Left ventricle myocardium inferior (tissue), 1 donor: ENCODE data around the gene PARP8. TPM values are rescaled to one million over a fixed set of nuclear protein-coding genes. Genes with fewer than 3 reads are reported as not detected.

Experiments used
- DNase-seq: peaks from one replicate; pipeline ENCODE4 v3.0.0-alpha.2; 2020
- H3K27ac ChIP-seq: fragments of 200-600 bp; replicated peaks from 2 replicates; pipeline ENCODE4 v1.8.0; 2021
- H3K27me3 ChIP-seq: fragments of 200-600 bp; 2 replicates; pipeline ENCODE4 v1.8.0; 2021; ENCODE audit warnings: low read depth
- H3K36me3 ChIP-seq: fragments of 200-600 bp; 2 replicates; pipeline ENCODE4 v1.8.0; 2021
- H3K4me1 ChIP-seq: fragments of 200-600 bp; 2 replicates; pipeline ENCODE4 v1.8.0; 2021
- H3K4me3 ChIP-seq: fragments of 200-600 bp; 2 replicates; pipeline ENCODE4 v1.8.0; 2021; ENCODE audit warnings: mild to moderate bottlenecking, moderate library complexity
- H3K9me3 ChIP-seq: fragments of 200-600 bp; replicated peaks from 2 replicates; pipeline ENCODE4 v1.8.0; 2021
- CTCF ChIP-seq: fragments of 200-600 bp; IDR thresholded peaks from 2 replicates; pipeline ENCODE4 v1.8.0; 2021; ENCODE audit warnings: antibody characterized with exemption, mild to moderate bottlenecking, borderline replicate concordance
- intact Hi-C: fragments of 100-400 bp; cut with micrococcal nuclease; formaldehyde crosslinking; loops from one replicate; pipeline ENCODE4 v1.11.0; 2022
- total RNA-seq: library from RNA; stranded (reverse); fragmentation: NEBNext Ultra II Directional; extraction: Animal tissue kit (Norgen Biotek cat#: 25700); gene quantifications from one replicate; pipeline ENCODE4 v1.2.1, GENCODE V29; 2021
- donor health status: DM: no; HTN: yes; CAD: no; lungs with severe emphysema.

Gene PARP8
- total RNA-seq, 1 donor from 2014 or later, result 6.6 TPM

- TF ChIP-seq CTCF, result no peak
- Histone ChIP-seq H3K4me1 (no peaks in the 10 kb centered on the region), H3K27ac (no peak overlapping the region), H3K9me3 (no peaks in the 10 kb centered on the region), H3K27me3 (no peaks in the 10 kb centered on the region), H3K4me3 (no peak overlapping the region), H3K36me3 (no peaks in the 10 kb centered on the region)
- no peak for DNase-seq
- intact Hi-C loops, result no loop called here
Observed at GRCh38 chr5:50856401-50857119, 190.1 kb downstream of the PARP8 start.

GRCh38 chr5:50863534-50864170, 197.2 kb downstream of the PARP8 start:
- H3K27ac ChIP-seq, result no peak overlapping the region
- no peaks in the 10 kb centered on the region for H3K9me3 ChIP-seq
- TF ChIP-seq CTCF, result no peak
- intact Hi-C loops, result no loop called here
- no peak overlapping the region for H3K4me3 ChIP-seq
- H3K4me1 ChIP-seq, result no peaks in the 10 kb centered on the region
- no peaks in the 10 kb centered on the region for H3K27me3 ChIP-seq
- DNase-seq, result no peak
- no peaks in the 10 kb centered on the region for H3K36me3 ChIP-seq

- Histone ChIP-seq H3K4me3 (no peak overlapping the region), H3K27ac (no peak overlapping the region), H3K36me3 (no peaks in the 10 kb centered on the region), H3K4me1 (no peaks in the 10 kb centered on the region), H3K27me3 (no peaks in the 10 kb centered on the region), H3K9me3 (no peaks in the 10 kb centered on the region)
- no peak for DNase-seq
- no peak for TF ChIP-seq CTCF
- intact Hi-C loops, result no loop called here
Observed at GRCh38 chr5:50864466-50864865, 198.0 kb downstream of the PARP8 start.

GRCh38 chr5:50866415-50866814, 200.0 kb downstream of the PARP8 start:
- intact Hi-C loops, result no loop called here
- H3K9me3 ChIP-seq, result no peaks in the 10 kb centered on the region
- no peaks in the 10 kb centered on the region for H3K27me3 ChIP-seq
- no peak for TF ChIP-seq CTCF
- H3K4me1 ChIP-seq, result no peaks in the 10 kb centered on the region
- no peaks in the 10 kb centered on the region for H3K36me3 ChIP-seq
- H3K4me3 ChIP-seq, result no peak overlapping the region
- no peak overlapping the region for H3K27ac ChIP-seq
- no peak for DNase-seq

- Histone ChIP-seq H3K36me3 (no peaks in the 10 kb centered on the region), H3K4me1 (no peaks in the 10 kb centered on the region), H3K27ac (no peak overlapping the region), H3K4me3 (no peak overlapping the region), H3K27me3 (no peaks in the 10 kb centered on the region), H3K9me3 (no peaks in the 10 kb centered on the region)
- TF ChIP-seq CTCF, result no peak
- DNase-seq, result no peak
- intact Hi-C loops, result no loop called here
Observed at GRCh38 chr5:50867140-50867539, 200.7 kb downstream of the PARP8 start.
